Astrocyte (in vitro differentiated cells and primary cell): ENCODE data around the gene FAM236A. TPM values are rescaled to one million over a fixed set of nuclear protein-coding genes. Genes with fewer than 3 reads are reported as not detected.
"Not testable (repeated sequence)": the region's sequence is repeated elsewhere in the genome, so short reads cannot be mapped to it uniquely, and the experiment has no call there.

Source experiments
- DNase-seq: peaks from one replicate; pipeline ENCODE4 v3.0.0-alpha.2; 2010; ENCODE audit warnings: low read depth
- FAIRE-seq: peaks from 2 replicates; lab custom pipeline; 2011; peaks lifted over from hg19 to GRCh38; lab: Jason Lieb, UNC
- H2AFZ ChIP-seq: 2 replicates; pipeline ENCODE4 v1.6.0; 2012; ENCODE audit warnings: low read depth, low read length, inconsistent platforms
- H3K27ac ChIP-seq: 2 replicates; pipeline ENCODE4 v1.5.1; 2011; ENCODE audit warnings: low read depth, low read length, inconsistent platforms
- H3K27me3 ChIP-seq: 2 replicates; pipeline ENCODE4 v1.6.0; 2011; ENCODE audit warnings: low read length, inconsistent platforms; ENCODE audit not compliant: insufficient read depth
- H3K36me3 ChIP-seq: 2 replicates; pipeline ENCODE4 v1.5.1; 2011; ENCODE audit warnings: low read length, inconsistent platforms; ENCODE audit not compliant: insufficient read depth
- H3K4me1 ChIP-seq: 2 replicates; pipeline ENCODE4 v1.5.1; 2011; ENCODE audit warnings: low read length, inconsistent platforms; ENCODE audit not compliant: insufficient read depth
- H3K4me2 ChIP-seq: 2 replicates; pipeline ENCODE4 v1.6.0; 2012; ENCODE audit warnings: low read length, inconsistent platforms
- H3K4me3 ChIP-seq: 2 replicates; pipeline ENCODE4 v1.5.1; 2011; ENCODE audit warnings: low read depth, mild to moderate bottlenecking, low read length, inconsistent platforms; ENCODE audit not compliant: insufficient read depth
- H3K79me2 ChIP-seq: 2 replicates; pipeline ENCODE4 v1.6.0; 2012; ENCODE audit warnings: mild to moderate bottlenecking, low read length, inconsistent platforms; ENCODE audit not compliant: insufficient read depth
- H3K9ac ChIP-seq: 2 replicates; pipeline ENCODE4 v1.6.0; 2012; ENCODE audit warnings: mild to moderate bottlenecking, low read length, inconsistent platforms
- H3K9me3 ChIP-seq: 2 replicates; pipeline ENCODE4 v1.5.1; 2012; ENCODE audit warnings: low read depth, mild to moderate bottlenecking, low read length, inconsistent platforms; ENCODE audit not compliant: insufficient read depth
- H4K20me1 ChIP-seq: 2 replicates; pipeline ENCODE4 v1.6.0; 2012; ENCODE audit warnings: low read length, inconsistent platforms; ENCODE audit not compliant: insufficient read depth
- H3K27ac Mint-ChIP-seq: one replicate; pipeline ENCODE4 v1.8.0; 2021; ENCODE audit warnings: mild to moderate bottlenecking, mixed read lengths; ENCODE audit not compliant: unreplicated experiment
- H3K27me3 Mint-ChIP-seq: one replicate; pipeline ENCODE4 v1.8.0; 2021; ENCODE audit warnings: low read depth, mixed read lengths; ENCODE audit not compliant: unreplicated experiment
- H3K36me3 Mint-ChIP-seq: one replicate; pipeline ENCODE4 v1.8.0; 2021; ENCODE audit warnings: low read depth, mixed read lengths; ENCODE audit not compliant: unreplicated experiment
- H3K4me1 Mint-ChIP-seq: one replicate; pipeline ENCODE4 v1.8.0; 2021; ENCODE audit warnings: low read depth, mixed read lengths; ENCODE audit not compliant: unreplicated experiment
- H3K4me3 Mint-ChIP-seq: one replicate; pipeline ENCODE4 v1.8.0; 2021; ENCODE audit warnings: mild to moderate bottlenecking, moderate library complexity, mixed read lengths; ENCODE audit not compliant: unreplicated experiment
- H3K9me3 Mint-ChIP-seq: one replicate; pipeline ENCODE4 v1.8.0; 2021; ENCODE audit warnings: mild to moderate bottlenecking, mixed read lengths; ENCODE audit not compliant: unreplicated experiment
- total RNA-seq: library from RNA; stranded (reverse); gene quantifications from 2 replicates; pipeline ENCODE4 v1.2.1, GENCODE V29; 2021

The FAM236A gene
- total RNA-seq, 1 donor from 2014 or later: not detected

- H3K4me3 ChIP-seq, H3K36me3 Mint-ChIP-seq, H3K79me2 ChIP-seq, H3K36me3 ChIP-seq, H3K4me1 ChIP-seq, H3K4me2 ChIP-seq, H3K4me3 Mint-ChIP-seq, H2AFZ ChIP-seq, DNase-seq, H3K27ac Mint-ChIP-seq, H4K20me1 ChIP-seq, H3K27ac ChIP-seq, H3K9me3 Mint-ChIP-seq, H3K27me3 ChIP-seq, H3K4me1 Mint-ChIP-seq, H3K9me3 ChIP-seq, H3K27me3 Mint-ChIP-seq, H3K9ac ChIP-seq: not testable (repeated sequence)
- peak; percentile 98 for FAIRE-seq
These were observed 36.9 kb downstream of the FAM236A start for GRCh38 chrX:72974885-72975284.

GRCh38 chrX:72980894-72981469, 43.0 kb downstream of the FAM236A start:
- not testable (repeated sequence) for H3K9me3 ChIP-seq, H4K20me1 ChIP-seq, FAIRE-seq, H3K9ac ChIP-seq, H3K4me3 Mint-ChIP-seq, H3K36me3 ChIP-seq, H3K27ac ChIP-seq, H3K27me3 ChIP-seq, DNase-seq, H3K9me3 Mint-ChIP-seq, H3K36me3 Mint-ChIP-seq, H3K27me3 Mint-ChIP-seq, H3K27ac Mint-ChIP-seq, H3K4me2 ChIP-seq, H3K4me1 ChIP-seq, H2AFZ ChIP-seq, H3K4me1 Mint-ChIP-seq, H3K79me2 ChIP-seq, H3K4me3 ChIP-seq

Other genes with a start within 250 kb of the FAM236A start
- gene PHKA1, start 223.9 kb upstream of the FAM236A start, total RNA-seq: 6.5 and 7.5 TPM in 2 replicates
- gene DMRTC1B, start 161.3 kb upstream of the FAM236A start, total RNA-seq: not detected in 2 replicates
- gene FAM236B, start 155.5 kb upstream of the FAM236A start, total RNA-seq: not detected in 2 replicates
- gene FAM236D, start 130.0 kb upstream of the FAM236A start, total RNA-seq: not detected in 2 replicates
- gene FAM236C, start 25.6 kb upstream of the FAM236A start, total RNA-seq: not detected in 2 replicates
- gene DMRTC1, start 5.6 kb downstream of the FAM236A start, total RNA-seq: not detected in 2 replicates
- 0.14 TPM in 1 of 2 replicates, not detected in the other for gene PABPC1L2B, start 64.7 kb downstream of the FAM236A start, total RNA-seq
- gene PABPC1L2A, start 141.3 kb downstream of the FAM236A start, total RNA-seq: 0.11 and 0.38 TPM in 2 replicates